ENCODE results near the gene CTAGE1.
"Not testable (repeated sequence)": the region's sequence is repeated elsewhere in the genome, so short reads cannot be mapped to it uniquely, and the experiment has no call there.

CTAGE1 gene

GRCh38 chr18:22434973-22435608 is 17.4 kb upstream of the CTAGE1 start:
- DNase-seq (ENCODE audit: low read depth in 2 of 2): no peak

- DNase-seq (ENCODE audit: low read depth in 2 of 2): no peak
Measured at GRCh38 chr18:22433956-22434355, 16.2 kb upstream of the CTAGE1 start.

DNA sequence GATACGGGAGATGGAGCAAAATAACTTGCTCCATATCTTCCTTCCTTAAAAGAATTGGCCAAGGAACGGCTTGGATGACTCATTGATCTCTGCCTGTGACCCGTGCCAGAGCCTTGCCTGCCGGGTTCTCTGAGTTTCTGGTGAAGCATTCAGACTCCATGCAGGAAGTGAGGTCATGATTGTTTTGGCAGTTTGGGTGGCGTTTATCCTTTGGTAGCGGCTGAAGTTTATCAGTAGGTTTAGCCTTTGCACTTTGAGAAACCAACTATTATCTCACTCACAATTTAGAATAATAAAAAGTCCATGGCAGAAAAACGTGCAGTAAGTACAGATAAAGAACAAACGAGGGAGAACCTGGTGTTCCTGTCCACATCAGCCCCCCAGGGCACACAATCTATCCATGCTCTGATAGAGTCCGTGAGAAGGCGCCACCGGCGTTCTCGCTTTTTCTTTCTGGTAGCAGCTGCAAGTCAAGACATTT is 15.0 kb upstream of the CTAGE1 start:
- DNase-seq (ENCODE audit: low read depth in 2 of 2): no peak

- no peak for DNase-seq (ENCODE audit: low read depth in 2 of 2)
Measured at GRCh38 chr18:22429564-22429963, 11.8 kb upstream of the CTAGE1 start.

DNA sequence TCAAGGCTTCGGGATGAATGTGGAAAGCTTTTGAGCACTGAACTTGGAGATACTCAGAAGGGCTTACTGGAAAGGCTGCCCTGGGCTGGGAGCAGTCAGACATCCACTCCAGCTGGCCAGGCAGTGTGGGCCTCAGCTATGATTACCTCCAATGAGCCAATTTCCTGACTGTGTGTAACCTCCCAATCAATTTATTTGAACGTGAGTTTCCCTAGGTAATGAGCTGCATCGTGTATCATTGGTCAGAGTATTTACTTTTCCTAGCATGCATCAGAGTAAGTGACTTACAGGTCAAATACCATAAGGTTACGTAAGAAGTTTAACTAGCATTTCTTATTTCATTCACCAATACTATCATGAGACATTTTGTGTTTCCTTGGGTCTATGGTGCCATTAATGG is 11.0 kb upstream of the CTAGE1 start:
- DNase-seq (ENCODE audit: low read depth in 2 of 2): no peak

GRCh38 chr18:22427822-22428549 is 10.3 kb upstream of the CTAGE1 start:
- DNase-seq (ENCODE audit: low read depth in 2 of 2): no peak

DNA sequence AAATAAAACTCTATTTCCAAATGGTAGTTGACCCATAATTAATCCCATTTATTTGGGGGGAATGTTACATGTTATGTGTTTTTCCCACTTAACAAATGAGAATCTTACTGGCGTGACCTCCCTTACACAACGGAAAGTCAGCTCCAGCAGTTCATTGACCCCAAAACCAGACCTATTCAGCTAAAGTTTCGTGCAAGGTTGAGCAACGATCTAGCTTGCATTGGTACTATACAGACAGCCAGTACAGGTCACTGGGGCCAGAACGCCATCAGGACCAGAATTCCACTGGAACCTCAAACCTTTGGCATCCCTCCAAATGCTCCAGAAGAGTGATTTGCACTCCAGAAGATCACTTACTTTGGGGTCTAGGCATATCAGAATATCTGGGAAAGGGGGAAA is 6.8 kb upstream of the CTAGE1 start:
- DNase-seq (ENCODE audit: low read depth in 2 of 2): no peak

GRCh38 chr18:22423878-22424564 is 6.3 kb upstream of the CTAGE1 start:
- no peak for DNase-seq (ENCODE audit: low read depth in 2 of 2)

- no peak for DNase-seq (ENCODE audit: low read depth in 2 of 2)
Measured at GRCh38 chr18:22422909-22423548, 5.3 kb upstream of the CTAGE1 start.

- no peak for DNase-seq (ENCODE audit: low read depth in 2 of 2)
Measured at GRCh38 chr18:22420652-22421051, 2.9 kb upstream of the CTAGE1 start.

DNA sequence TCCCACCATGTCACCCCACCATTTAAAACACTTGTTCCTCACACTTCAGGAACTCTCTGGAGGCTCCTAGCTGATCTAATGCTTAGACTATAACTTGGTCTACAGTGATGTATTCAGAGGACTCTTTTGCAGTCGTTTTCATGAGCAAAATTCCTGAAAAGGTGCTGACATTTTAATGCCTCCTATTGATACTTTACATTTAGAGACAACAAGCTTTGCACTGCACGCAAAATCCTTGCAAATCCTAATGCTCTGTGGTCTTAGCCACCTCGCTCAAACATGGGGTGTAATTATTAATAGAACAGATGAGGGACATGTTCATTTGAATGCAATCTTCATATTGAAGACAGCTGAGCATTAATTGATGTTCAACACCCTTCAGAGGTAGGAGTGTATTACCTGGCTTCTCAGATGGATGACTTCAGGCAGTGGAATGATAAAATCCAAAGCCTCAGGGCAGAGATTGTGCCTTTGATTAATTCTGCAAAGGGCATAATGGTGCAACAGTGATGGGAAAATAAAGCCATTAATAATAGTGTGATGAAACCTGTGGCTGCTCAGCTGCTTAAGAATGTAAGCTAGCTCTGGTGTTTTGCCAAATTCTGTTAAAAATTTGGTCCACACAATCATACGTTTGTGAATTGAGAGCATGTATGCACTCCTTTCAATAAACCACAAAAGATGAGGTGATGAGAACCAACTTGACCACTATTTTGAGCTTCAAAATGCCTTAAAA is 5.4 kb downstream of the CTAGE1 start:
- no peak for DNase-seq (ENCODE audit: low read depth in 2 of 2)

DNA sequence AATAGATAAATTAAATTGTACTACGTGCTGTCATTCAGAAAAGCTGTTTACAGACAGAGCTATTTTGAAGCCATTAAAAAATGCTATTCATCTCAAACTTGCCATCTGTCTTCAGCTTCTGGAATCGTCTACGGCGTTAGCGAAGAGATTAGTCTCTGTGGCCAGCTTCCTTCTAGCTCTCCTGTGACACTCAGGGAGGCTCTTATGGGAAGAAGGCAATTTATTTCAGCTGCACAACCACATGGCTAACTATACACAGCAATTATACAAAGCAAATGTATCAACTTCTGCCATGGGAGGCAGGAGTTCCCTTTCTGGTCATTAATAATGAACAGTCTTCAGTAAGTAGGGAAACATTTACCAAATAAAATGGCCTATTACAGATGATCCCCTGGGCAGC is 6.3 kb downstream of the CTAGE1 start:
- DNase-seq (ENCODE audit: low read depth in 2 of 2): no peak

- no peak for DNase-seq (ENCODE audit: low read depth in 2 of 2)
Measured at GRCh38 chr18:22410126-22410525, 7.6 kb downstream of the CTAGE1 start.

GRCh38 chr18:22409445-22409844 is 8.3 kb downstream of the CTAGE1 start:
- DNase-seq (ENCODE audit: low read depth in 2 of 2): no peak

GRCh38 chr18:22408059-22408458 is 9.7 kb downstream of the CTAGE1 start:
- DNase-seq (ENCODE audit: low read depth in 2 of 2): no peak

DNA sequence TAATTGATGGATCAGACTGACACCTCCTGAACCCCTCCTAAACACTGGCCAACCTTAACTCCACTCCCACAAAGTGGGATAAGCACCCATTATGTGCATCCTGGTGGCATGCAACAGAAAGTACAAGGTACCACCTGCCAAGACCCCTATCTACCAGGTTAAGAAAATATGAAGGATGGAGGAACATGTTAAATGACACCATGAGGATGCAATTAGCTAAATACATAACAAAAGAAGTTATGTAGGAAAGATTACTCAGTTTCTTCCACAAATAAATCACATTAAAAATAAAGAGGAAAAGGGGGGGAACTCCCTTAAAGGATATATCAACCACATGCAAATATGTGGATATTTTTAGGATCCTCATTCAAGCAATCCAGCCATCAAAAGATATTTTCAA is 12.6 kb downstream of the CTAGE1 start:
- no peak for DNase-seq (ENCODE audit: low read depth in 2 of 2)

DNA sequence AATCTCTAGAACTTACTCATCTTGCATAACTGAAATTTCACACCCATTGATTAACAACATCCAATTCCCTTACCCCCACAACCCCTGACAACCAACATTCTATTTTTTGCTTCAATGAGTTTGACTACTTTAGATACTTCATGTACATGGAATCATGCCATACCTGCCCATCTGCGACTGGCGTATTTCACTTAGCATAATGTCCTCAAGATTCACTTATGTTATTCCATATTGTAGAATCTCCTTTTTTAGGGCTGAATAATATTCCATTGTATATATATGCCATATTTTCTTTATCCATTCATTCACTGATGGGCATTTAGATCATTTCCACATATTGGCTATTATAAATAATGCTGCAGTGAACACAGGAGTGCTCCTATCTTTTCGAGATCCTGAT is 13.8 kb downstream of the CTAGE1 start:
- DNase-seq (ENCODE audit: low read depth in 2 of 2): no peak

DNA sequence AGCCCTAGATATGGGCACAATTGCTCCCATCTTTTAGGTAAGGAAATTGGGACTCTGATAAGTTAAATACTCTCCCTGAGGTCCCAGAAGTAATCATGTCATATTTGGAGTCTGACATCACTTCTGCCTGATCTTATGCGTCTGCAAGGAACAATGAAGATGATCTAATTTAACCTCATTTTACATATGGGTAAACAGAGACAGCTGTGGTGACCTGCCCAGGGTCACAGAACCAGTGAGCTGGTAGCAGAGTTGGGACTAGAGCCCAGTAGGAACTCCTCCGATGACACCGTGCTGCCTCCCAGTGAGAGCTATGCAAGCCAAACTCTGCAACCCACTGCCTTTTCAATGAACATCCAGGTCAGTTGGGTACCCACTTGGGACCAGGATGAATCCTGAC is 17.8 kb downstream of the CTAGE1 start:
- DNase-seq (ENCODE audit: low read depth in 2 of 2): no peak

DNA sequence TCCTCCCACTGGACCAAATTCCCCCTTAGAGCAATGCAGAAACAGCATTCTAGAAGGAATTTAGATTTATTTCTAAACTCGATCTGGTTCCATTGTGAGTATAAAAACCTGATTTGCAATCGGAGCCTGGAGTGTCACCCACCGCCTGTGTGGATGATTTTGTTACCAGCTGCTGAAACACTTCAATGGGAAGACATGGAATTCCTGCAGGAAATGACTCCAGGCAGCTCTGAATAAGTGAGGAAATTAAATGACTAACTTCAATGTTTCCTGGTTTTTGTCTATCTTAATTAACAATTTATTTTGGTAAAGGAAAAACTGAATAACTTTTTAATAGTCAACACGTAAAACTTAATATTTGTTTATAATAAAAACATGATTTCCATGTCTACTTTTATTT is 19.3 kb downstream of the CTAGE1 start:
- no peak for DNase-seq (ENCODE audit: low read depth in 2 of 2)

- no peak for DNase-seq (ENCODE audit: low read depth in 2 of 2)
Measured at GRCh38 chr18:22394428-22394827, 23.3 kb downstream of the CTAGE1 start.

- not testable (repeated sequence) for DNase-seq (ENCODE audit: low read depth in 2 of 2)
Measured at GRCh38 chr18:22393164-22393563, 24.6 kb downstream of the CTAGE1 start.
